Mesenteric fat pad (tissue), 1 donor: ENCODE measurements around the gene FAM171A2. TPM values are rescaled to one million over a fixed set of nuclear protein-coding genes. Genes with fewer than 3 reads are reported as not detected.

Experiments used
- DNase-seq: peaks from one replicate; pipeline ENCODE4 v3.0.0-alpha.2; 2020; ENCODE audit warnings: low spot score
- long read RNA-seq: library from polyadenylated mRNA; unstranded; transcript quantifications from one replicate; pipeline ENCODE4 v2.0.0, GENCODE V29; 2020
- total RNA-seq: library from RNA; stranded (reverse); fragmentation: NEBNext Ultra II Directional; extraction: Animal tissue kit (Norgen Biotek cat#: 25700); gene quantifications from one replicate; pipeline ENCODE4 v1.2.1, GENCODE V29; 2021
- donor health status: DM: yes; HTN: yes; CAD: no.

FAM171A2 gene
- total RNA-seq = 3.0 TPM
- long read RNA-seq = 0 reads

- DNase-seq = no peak
These were observed at the start of gene FAM171A2 for GRCh38 chr17:44363613-44364159. Gene FAM171A2 (minus strand): TSS chr17:44363853. CDS start chr17:44363714, 139 bp downstream.

GRCh38 chr17:44409309-44410028, 45.8 kb upstream of the FAM171A2 start:
- no peak for DNase-seq

DNA sequence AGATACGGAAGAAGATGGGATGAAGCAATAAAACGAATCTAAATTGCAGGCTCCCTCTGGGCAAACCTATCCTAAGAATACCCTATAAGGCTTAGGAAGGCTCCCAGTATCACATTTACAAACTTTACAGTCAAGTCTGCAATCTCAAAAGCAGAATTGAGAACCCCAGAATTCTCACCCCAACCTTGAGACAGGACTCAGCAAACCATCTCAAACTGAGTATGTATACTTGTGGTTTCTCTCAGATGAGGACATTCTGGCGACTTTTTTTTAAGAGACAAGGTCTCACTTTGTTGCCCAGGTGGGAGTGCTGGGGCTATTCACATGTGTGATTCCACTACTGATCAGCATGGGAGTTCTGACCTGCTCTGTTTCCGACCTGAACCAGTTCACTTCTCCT, 45.1 kb upstream of the FAM171A2 start:
- DNase-seq = no peak

- DNase-seq = no peak
These were observed 39.0 kb upstream of the FAM171A2 start for GRCh38 chr17:44402564-44403172.

DNA sequence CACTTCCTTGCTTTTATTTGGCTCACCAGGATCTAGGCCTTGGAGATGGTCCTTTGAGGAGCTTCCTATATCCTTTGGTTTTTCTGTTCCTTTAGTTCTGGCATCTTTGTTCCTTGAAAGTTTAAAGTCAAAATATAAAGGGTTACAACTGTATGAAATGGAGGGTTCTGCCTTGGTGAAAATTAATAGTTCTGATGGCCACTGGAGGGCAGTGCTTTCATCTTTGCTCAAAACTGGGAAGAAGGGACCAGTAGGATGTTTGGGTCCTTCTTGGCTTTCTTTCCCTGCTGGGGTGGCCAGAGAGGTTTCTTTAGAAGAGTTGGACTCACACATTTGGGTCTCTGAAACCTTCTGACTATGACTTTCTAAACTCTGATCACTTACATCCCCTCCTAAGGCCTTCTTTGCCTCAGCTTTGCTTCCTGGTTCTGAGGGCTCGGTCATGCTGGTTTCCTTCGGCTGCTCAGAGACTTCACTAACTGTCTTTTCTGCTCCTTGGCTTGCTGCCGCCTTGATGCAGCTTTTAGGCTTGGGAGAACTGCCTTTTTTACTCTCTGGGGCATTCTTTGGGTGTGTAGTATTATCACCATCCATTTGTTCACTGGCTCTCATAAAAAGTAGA, 36.7 kb upstream of the FAM171A2 start:
- peak; percentile 33 for DNase-seq

DNA sequence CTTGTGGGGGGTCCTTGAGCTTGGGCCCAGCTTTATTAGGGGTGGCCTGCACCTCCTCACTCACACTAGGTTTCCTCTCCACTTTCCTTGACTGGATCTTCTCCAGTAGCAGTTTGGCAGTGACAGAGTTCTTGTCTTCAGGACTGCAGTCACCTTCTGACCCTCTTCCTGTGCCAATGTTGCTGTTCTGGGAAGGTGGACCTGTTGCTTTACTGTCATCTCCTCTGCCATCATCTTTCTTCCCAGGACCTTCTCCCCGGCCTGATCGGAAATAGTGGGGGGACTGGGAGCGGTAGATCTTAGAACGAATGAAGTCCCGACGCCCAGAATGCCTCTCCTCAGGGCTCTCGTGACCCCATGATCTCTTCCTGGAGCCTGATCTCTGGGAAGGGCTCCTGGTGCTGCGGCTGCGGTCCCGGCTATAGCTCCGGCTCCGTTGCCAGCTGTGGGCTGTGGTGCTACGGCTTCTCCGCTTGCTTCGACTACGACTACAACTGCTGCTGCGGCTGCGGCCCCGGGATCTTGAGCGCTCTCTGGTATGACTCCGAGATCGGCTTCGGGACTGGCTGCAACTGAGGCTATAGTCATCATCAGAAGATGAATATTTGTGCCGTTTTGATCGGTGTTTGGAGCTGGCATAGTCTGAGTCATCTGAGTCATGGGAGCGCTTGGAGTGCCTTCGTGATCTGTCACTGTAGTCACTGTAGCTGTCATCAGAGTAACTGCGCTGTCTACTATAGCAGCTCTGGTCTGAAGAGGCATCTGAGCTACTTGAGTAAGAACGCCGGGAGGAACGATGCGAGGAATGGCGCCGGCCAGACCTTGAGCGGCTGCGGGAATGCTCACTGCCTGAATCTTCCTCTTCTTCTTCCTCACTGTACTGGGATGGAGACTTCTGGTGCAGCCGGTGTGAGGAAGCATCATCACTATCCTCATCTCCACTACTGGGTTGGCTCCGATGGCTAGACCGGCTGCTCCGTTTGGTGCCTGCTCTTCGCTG, 35.3 kb upstream of the FAM171A2 start:
- peak; percentile 81 for DNase-seq

- DNase-seq = peak; percentile 78
These were observed 34.1 kb upstream of the FAM171A2 start for GRCh38 chr17:44397479-44398440.

- DNase-seq = no peak
These were observed 33.3 kb upstream of the FAM171A2 start for GRCh38 chr17:44396946-44397345.

DNA sequence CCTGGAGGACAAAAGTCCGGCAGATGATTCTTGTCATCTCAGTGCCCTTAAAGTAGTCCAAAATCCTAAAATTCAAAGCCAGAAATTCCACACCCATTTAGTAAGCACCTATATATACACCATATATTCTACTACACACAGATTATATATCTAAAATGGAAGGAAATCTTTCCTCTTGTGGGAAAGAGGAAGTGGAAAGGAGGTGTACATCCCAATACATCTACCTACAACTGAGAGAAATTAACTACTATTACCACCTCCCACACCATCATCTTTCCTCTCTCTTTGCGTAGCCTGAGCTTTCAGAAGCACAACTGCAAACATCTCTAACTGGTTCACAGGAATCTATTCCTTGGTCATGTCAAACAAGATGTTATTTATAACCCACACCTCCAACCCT, 31.2 kb upstream of the FAM171A2 start:
- DNase-seq = no peak

- peak; percentile 35 for DNase-seq
These were observed 30.5 kb upstream of the FAM171A2 start for GRCh38 chr17:44394112-44394511.

DNA sequence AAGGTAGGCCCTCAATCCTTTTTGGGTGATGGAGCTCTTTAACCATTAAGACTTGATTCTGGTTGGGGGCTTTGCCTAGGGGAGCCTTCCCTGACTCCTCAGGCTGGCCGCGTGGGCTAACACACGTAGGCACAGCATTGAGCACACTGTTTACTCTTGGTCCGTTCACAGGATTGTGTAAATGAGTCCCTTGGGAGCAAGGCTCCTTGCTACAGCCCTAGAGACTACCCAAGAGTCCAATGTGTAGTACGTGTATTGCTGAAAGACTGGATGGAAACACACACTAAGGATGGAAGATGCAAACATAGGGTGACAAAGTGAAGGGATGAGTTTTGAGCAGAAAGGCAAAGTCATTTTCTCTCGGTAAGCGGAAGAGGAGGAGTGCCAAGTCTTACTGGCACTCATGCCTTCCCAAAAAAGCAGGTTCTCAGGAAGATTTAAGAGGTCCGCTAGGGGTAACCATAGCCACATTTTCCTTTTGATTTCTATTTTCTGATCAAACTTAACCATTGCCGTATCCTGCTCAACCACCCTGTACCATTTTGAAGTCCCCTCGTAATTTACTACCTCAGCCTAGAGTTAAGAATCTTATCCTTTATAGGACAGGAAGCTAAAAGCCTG, 26.7 kb upstream of the FAM171A2 start:
- no peak for DNase-seq

- DNase-seq = peak; percentile 83
These were observed 26.1 kb upstream of the FAM171A2 start for GRCh38 chr17:44389723-44390202.

GRCh38 chr17:44389281-44389680, 25.6 kb upstream of the FAM171A2 start, which contains the start of gene ITGA2B:
Gene ITGA2B (minus strand): TSS chr17:44389649. CDS start chr17:44389473, 176 bp downstream.
- DNase-seq = peak; percentile 45

GRCh38 chr17:44387804-44388203, 24.2 kb upstream of the FAM171A2 start:
- DNase-seq = no peak

DNA sequence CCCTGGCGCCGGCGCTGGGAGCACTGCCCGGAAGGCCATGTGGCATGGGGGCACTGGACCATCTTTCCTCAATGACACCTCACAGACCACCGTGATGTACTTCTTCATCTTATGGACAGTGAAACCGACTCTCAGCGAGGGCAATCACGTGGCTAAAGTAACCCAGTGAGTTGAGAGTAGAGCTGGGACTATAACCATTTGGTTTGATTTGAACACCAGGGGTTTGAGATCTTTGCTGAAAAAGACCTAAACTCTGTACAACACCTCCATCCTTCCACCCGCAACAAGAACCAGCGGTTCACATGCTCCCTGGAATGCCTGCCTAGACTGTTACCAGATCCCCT, 22.5 kb upstream of the FAM171A2 start:
- no peak for DNase-seq

DNA sequence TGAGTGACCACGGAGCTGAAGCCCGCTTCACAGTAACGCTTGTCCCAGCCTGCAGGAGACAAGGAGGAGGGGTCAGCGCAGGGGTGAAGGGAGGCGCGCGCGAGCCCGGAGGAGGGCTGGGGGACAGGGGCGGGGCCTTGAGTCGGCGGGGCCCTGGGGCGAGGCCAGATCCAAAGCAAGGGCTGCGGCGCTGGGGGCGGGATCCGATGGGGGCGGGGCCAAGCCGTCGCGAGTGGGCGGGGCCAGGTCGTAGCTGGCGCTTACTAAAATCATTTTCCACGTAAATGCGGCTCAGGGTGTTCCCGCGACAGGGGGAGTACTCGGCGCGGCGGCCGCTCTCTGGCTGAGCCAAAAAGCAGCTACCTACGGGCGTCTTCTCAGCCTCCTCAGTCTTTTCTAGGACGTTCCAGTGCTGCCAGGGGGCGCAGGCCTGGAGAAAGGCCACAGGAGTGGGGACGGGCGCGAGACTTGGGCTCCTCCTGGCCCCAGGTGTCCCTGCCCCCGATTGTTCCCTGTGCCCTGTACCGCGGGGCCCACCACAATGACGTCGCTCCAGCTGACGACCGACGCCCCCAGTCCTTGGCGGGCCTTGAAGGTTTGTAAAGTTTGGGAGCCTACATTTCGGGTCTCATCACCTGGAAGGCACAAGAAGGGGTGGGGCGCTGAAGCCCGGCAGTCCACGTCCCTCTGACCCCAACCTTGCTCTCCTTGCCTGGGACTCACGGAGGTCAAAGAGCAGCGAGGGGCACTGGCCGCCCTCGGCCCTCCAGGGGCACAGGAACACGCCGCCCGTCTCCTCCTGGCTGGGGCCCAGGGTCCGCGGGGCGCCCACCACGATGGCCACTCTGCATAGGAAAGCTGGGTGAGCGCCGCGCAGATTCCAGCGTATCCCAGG, 21.9 kb upstream of the FAM171A2 start:
- DNase-seq = peak; percentile 92

- no peak for DNase-seq
These were observed 21.2 kb upstream of the FAM171A2 start for GRCh38 chr17:44384823-44385286.

GRCh38 chr17:44384281-44384822, 20.7 kb upstream of the FAM171A2 start:
- DNase-seq = peak; percentile 74
